ENCODE measurements around the gene TNS1. TPM values are rescaled to one million over a fixed set of nuclear protein-coding genes. Genes with fewer than 3 reads are reported as not detected.

TNS1 gene
- total and polyA plus RNA-seq, 2 donors (not counting 1 experiment from before 2014, with no cell fraction given) = 0.10 to 0.86 TPM

DNA sequence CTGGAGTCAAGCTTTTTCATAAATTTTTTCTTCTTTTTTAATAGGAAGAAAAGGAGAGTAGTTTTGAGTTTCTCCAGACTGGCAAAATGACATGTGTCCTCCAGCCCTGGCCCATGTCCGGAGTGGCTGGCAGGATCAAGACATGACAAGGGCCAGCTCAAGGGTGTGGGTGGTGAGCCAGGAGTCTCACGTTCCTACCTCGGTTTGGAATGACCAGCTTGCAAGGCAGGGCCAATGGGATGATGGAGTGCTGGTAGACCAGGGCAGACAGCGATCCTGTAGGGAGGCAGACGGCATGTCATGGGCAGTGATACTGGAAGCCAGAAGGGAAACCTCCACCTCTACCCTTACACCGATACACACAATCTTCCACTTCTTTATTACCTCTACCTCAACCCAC, 190.6 kb downstream of the TNS1 start:
- H3K9ac ChIP-seq (ENCODE audit: low read length) = no peak overlapping the region
- CTCF ChIA-PET = interaction anchor here (4.2 kb wide), 1 partner anchor 26 kb away, joined by 16 read pairs; no protein-coding TSS in a partner anchor
- no peak overlapping the region for H3K4me3 Mint-ChIP-seq
- no peak overlapping the region for H3K4me3 ChIP-seq (ENCODE audit: control extremely low read depth in 1 of 5, extremely low read depth in 1 of 5, insufficient read depth in 1 of 5, low read depth in 2 of 5, low read length in 4 of 5)
- H3K27ac Mint-ChIP-seq = no peak overlapping the region
- H3K4me1 ChIP-seq (ENCODE audit: control insufficient read depth in 2 of 2, insufficient read depth in 2 of 2, low read length in 2 of 2) = no peaks in the 10 kb centered on the region
- no peak for DNase-seq
- no peaks in the 10 kb centered on the region for H3K36me3 ChIP-seq (replicated peaks in 1 of 2; ENCODE audit: control extremely low read depth in 1 of 2, control insufficient read depth in 1 of 2, extremely low read depth in 1 of 2, insufficient read depth in 2 of 2, low read length in 1 of 2)
- WGBS (ENCODE audit: insufficient coverage) = 78% methylated on average over 5 of the region's 6 CpGs
- POLR2A ChIA-PET = no interaction called here
- peaks cover 0 to 2% (median 0%) of the 10 kb centered on the region in 4 experiments for H3K27me3 ChIP-seq (replicated peaks in 1 of 4; ENCODE audit: control extremely low read depth in 1 of 4, control insufficient read depth in 3 of 4, insufficient read depth in 4 of 4, low read length in 3 of 4)
- TF ChIP-seq, protein P1, sequence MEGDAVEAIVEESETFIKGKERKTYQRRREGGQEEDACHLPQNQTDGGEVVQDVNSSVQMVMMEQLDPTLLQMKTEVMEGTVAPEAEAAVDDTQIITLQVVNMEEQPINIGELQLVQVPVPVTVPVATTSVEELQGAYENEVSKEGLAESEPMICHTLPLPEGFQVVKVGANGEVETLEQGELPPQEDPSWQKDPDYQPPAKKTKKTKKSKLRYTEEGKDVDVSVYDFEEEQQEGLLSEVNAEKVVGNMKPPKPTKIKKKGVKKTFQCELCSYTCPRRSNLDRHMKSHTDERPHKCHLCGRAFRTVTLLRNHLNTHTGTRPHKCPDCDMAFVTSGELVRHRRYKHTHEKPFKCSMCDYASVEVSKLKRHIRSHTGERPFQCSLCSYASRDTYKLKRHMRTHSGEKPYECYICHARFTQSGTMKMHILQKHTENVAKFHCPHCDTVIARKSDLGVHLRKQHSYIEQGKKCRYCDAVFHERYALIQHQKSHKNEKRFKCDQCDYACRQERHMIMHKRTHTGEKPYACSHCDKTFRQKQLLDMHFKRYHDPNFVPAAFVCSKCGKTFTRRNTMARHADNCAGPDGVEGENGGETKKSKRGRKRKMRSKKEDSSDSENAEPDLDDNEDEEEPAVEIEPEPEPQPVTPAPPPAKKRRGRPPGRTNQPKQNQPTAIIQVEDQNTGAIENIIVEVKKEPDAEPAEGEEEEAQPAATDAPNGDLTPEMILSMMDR (IDR thresholded peaks at IDR 0.05) = no peak
- TF ChIP-seq EZH2 (IDR thresholded peaks at IDR 0.05; ENCODE audit: borderline replicate concordance, insufficient read depth, low read depth, low read length, poor library complexity, severe bottlenecking) = no peak
- H3K27me3 Mint-ChIP-seq = peaks cover 7% of the 10 kb centered on the region
- H4K20me1 ChIP-seq (ENCODE audit: control insufficient read depth, insufficient read depth, low read length, poor library complexity, severe bottlenecking) = no peaks in the 10 kb centered on the region
- no peak overlapping the region for H3K4me2 ChIP-seq (replicated peaks; ENCODE audit: low read depth, low read length, poor library complexity, severe bottlenecking)
- H3K27ac ChIP-seq (ENCODE audit: low read length in 2 of 2) = no peak overlapping the region
- no peak overlapping the region for H2AFZ ChIP-seq (ENCODE audit: insufficient read depth, low read depth, low read length, poor library complexity, severe bottlenecking)
- peaks cover 0 to 5% (median 0%) of the 10 kb centered on the region in 3 donors for H3K9me3 ChIP-seq (ENCODE audit: control extremely low read depth in 1 of 3, control insufficient read depth in 2 of 3, insufficient read depth in 1 of 3, low read length in 2 of 3)
- no peaks in the 10 kb centered on the region for H3K9me3 Mint-ChIP-seq (ENCODE audit: insufficient read depth)
- intact Hi-C loops (cut with micrococcal nuclease) = no loop called here
- no peaks in the 10 kb centered on the region for H3K4me1 Mint-ChIP-seq
- ATAC-seq (ENCODE audit: low read depth) = no peak
- H3K79me2 ChIP-seq (ENCODE audit: control insufficient read depth, insufficient read depth, low read length) = no peaks in the 10 kb centered on the region

- peaks cover 13% of the 10 kb centered on the region for H3K27me3 Mint-ChIP-seq
- Histone ChIP-seq H3K36me3 (replicated peaks in 1 of 2; ENCODE audit: control extremely low read depth in 1 of 2, control insufficient read depth in 1 of 2, extremely low read depth in 1 of 2, insufficient read depth in 2 of 2, low read length in 1 of 2) (no peaks in the 10 kb centered on the region), H3K27me3 (replicated peaks in 1 of 4; ENCODE audit: control extremely low read depth in 1 of 4, control insufficient read depth in 3 of 4, insufficient read depth in 4 of 4, low read length in 3 of 4) (peaks cover 0 to 2% (median 1%) of the 10 kb centered on the region in 4 experiments), H3K4me3 (ENCODE audit: control extremely low read depth in 1 of 5, extremely low read depth in 1 of 5, insufficient read depth in 1 of 5, low read depth in 2 of 5, low read length in 4 of 5) (no peak overlapping the region), H4K20me1 (ENCODE audit: control insufficient read depth, insufficient read depth, low read length, poor library complexity, severe bottlenecking) (no peaks in the 10 kb centered on the region), H3K9me3 (ENCODE audit: control extremely low read depth in 1 of 3, control insufficient read depth in 2 of 3, insufficient read depth in 1 of 3, low read length in 2 of 3) (peaks cover 0 to 5% (median 0%) of the 10 kb centered on the region in 3 donors), H2AFZ (ENCODE audit: insufficient read depth, low read depth, low read length, poor library complexity, severe bottlenecking) (no peak overlapping the region), H3K9ac (ENCODE audit: low read length) (no peak overlapping the region), H3K79me2 (ENCODE audit: control insufficient read depth, insufficient read depth, low read length) (no peaks in the 10 kb centered on the region), H3K4me2 (replicated peaks; ENCODE audit: low read depth, low read length, poor library complexity, severe bottlenecking) (no peak overlapping the region), H3K4me1 (ENCODE audit: control insufficient read depth in 2 of 2, insufficient read depth in 2 of 2, low read length in 2 of 2) (no peaks in the 10 kb centered on the region), H3K27ac (ENCODE audit: low read length in 2 of 2) (no peak overlapping the region)
- H3K4me1 Mint-ChIP-seq = no peaks in the 10 kb centered on the region
- DNase-seq (no peak), ATAC-seq (ENCODE audit: low read depth) (no peak)
- CTCF ChIA-PET = interaction anchor here (4.2 kb wide), 1 partner anchor 24 kb away, joined by 16 read pairs; no protein-coding TSS in a partner anchor
- no peak overlapping the region for H3K4me3 Mint-ChIP-seq
- POLR2A ChIA-PET = no interaction called here
- intact Hi-C loops (cut with micrococcal nuclease) = no loop called here
- H3K9me3 Mint-ChIP-seq (ENCODE audit: insufficient read depth) = no peaks in the 10 kb centered on the region
- WGBS (ENCODE audit: insufficient coverage) = 50% methylated on average over 4 of the region's 7 CpGs
- H3K27ac Mint-ChIP-seq = no peak overlapping the region
- no peak for TF ChIP-seq EZH2 (IDR thresholded peaks at IDR 0.05; ENCODE audit: borderline replicate concordance, insufficient read depth, low read depth, low read length, poor library complexity, severe bottlenecking)
- TF ChIP-seq, protein P1 (IDR thresholded peaks at IDR 0.05) = no peak
Measured at GRCh38 chr2:217810260-217810659, 192.5 kb downstream of the TNS1 start.

Measured in B cell (primary cell).